HG02973 (cell line): ENCODE results near the gene DLX3.

Source experiments
- ATAC-seq: cut with Tn5 transposase; IDR thresholded peaks from one replicate; pipeline ENCODE4 v1.9.1; 2021; ENCODE audit warnings: moderate library complexity; ENCODE audit not compliant: unreplicated experiment

The DLX3 gene

DNA sequence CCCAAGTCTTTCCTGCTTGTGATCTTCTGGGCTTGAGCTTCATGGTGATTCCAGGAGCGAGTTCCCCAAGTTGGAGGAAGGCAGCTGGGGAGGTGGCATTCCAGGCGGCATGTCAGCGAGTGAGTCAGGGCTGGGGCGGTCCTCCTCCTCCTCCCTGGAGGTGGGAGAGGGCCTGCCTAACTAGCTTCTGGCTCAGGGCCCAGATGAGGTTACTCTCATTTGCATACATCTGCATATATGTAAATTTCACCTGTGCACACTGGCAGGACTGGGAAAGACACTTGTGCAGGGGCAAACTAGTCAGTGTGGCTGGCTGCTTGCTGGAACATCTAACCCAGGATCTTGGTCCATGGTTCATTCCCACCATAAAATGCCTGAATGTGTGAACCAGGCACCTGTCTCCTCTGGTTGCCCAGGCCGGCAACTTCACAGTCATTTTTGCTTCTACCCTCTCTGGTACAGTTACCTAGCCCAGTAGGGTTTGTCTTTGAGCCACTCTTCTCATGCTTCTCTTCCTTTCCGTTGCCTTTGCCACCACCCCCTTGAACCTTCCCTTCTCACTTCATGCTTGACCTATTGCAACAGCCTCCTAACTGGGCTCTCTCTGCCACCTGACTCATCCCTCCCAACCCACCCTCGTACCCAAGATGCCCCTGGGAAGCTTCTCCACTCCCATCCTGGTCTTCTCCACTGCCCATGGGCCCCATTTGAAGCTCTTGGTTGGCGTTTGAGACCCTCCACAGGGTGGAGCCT, 35.7 kb downstream of the DLX3 start:
- ATAC-seq, result no peak

DNA sequence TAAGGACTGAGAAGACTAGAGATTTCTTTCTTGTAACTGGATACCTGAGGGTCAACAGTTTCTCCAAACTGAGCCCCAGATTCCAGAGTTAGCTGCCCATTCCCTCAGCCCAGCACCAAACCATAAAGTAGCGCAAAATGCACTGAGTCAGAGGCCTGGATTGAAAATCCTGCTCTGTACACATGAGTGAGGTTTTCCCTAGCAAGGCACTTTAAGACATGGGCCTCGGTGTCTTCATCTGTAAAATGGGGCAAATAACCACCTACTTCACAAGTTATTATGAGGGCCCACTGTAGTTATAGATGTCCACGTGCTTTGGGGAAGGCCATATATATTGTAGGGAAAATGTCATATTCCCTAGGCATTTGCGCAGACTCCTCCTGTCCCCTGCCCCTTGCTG, 36.3 kb downstream of the DLX3 start:
- ATAC-seq, result no peak

- no peak for ATAC-seq
These were observed 37.7 kb downstream of the DLX3 start for GRCh38 chr17:49957350-49957749.

DNA sequence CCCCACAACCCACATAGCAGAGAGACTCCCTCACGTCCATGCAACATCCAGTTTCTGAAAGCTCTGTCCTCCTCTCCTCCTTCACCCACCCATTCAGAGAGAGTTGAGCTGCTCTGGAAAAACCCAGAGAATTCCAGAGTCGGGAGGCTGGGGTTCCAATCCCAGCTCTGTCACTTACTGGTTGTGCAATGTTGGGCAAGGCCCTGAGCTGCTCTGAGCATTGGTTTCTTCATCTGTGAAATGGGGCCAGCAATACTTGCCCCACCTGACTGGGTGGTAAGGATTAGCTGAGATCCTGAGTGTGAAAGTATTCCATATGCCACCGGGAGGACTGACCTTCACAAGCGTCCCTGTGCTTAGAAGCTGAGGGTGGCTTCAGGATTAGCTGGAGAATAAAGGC, 38.2 kb downstream of the DLX3 start:
- ATAC-seq, result no peak

- ATAC-seq, result no peak
These were observed 39.9 kb downstream of the DLX3 start for GRCh38 chr17:49955157-49955556.

- ATAC-seq, result no peak
These were observed 42.0 kb downstream of the DLX3 start for GRCh38 chr17:49952912-49953497.

DNA sequence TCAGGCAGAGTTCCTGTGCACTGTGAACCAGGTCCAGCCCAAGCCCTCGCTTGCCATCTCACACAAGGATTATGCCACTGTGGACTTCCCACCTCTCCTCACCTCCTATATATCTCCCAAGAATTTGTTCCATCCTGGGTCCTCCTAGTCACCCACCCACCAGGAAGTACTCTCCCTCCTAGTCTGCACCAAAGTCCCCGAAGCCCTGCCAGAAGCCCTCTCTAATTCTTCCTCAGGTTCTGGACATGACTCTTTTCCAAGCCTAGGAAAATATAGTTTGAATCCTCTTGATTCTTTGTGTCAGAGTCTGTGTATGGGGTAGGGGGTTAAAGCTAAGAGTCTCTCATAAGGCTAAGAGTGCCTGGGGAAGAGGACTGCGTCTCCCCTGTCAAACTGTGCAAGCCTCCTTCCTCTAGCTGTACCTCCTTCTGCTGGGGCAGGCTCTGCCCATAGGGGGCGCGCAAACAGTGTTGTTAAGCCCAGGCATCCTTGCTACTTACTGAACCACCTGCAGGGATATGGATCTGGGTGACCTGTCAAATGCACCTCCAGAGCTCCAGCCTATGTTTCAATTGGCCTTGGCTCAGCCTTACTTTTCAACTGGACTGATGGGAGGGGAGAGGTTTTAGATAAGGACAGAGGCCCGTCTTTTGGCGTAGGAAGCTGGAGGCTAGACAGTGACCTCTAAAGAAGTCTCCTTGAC, 42.7 kb downstream of the DLX3 start:
- ATAC-seq, result no peak

- no peak for ATAC-seq
These were observed 43.5 kb downstream of the DLX3 start for GRCh38 chr17:49951362-49952082.

DNA sequence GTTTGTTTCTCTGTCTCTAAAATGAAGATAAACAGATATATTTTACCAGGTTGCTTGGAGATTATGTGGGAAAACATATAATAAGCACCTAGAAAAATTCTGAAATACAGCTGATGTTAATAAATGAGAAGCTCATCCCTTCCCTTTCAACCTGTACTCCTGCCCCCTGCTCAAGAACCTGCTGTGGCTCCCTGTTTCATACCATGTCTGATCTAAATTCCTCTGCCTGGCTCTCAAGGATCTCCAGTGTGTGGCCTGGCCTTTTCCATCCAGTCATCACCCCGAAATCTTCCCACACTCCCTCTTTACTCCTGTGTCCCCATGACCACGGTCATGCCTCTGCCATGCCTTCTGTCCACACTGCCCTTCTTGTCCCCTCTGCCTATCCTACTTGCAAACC, 45.4 kb downstream of the DLX3 start:
- no peak for ATAC-seq

GRCh38 chr17:49946964-49947584, 48.0 kb downstream of the DLX3 start:
- no peak for ATAC-seq

- ATAC-seq, result no peak
These were observed 48.8 kb downstream of the DLX3 start for GRCh38 chr17:49946208-49946607.

DNA sequence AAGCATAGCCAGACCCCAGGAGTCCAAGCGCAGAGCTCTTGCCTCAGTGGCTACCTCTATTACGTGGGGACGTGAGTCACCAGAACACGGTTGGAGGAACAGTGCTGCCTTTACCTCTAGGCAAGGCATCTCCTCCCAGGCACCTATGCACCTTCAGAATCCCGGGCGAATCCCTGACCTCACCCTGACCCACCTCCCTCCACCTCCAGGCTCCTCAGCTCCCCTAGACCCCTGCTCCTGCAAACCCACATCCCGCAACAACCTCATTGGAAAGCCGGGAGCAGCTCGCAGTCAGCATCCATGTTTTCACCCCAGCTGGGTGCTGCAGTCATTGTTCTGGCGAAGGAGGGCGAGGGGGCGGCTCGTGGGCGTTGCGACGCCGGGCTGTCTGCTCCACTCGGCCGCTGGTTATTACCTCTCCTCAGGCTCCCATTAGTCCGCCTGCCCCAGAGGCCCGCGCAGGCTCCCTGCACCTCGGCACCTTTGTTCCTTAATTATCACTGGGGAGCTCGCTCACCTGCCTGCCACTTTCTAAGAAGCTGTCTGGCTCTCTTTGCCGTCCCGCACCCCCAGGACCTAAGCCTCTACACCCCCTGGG, 50.7 kb downstream of the DLX3 start:
- ATAC-seq, result no peak

GRCh38 chr17:49942947-49943346, 52.1 kb downstream of the DLX3 start:
- no peak for ATAC-seq

DNA sequence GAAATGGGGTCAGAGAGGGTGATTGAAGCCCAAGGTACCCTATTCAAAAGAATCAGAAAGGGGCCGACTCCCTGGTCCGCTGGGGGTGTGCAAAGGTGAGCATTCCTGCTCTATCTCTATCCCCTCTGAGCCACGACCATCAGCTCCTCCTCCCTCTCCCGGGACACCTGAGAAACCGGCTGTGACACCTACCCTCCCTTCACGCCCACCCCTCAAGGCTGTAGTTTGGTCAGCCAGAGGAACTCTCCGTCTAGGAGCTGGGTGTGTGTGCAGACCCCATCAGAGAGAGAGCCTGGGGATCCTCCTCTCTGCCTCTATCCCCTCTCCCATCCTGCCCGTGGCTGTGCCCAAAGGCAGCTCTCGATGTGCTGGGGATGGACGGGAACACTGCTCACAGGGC, 53.6 kb downstream of the DLX3 start:
- ATAC-seq, result no peak
